IPS-15b (cell line): ENCODE data around the gene ACTR1A.

Source experiments
- H3K27me3 ChIP-seq: one replicate; pipeline ENCODE4 v1.6.1; 2013; ENCODE audit warnings: low read length; ENCODE audit not compliant: control insufficient read depth, insufficient read depth
- H3K36me3 ChIP-seq: one replicate; pipeline ENCODE4 v1.6.1; 2013; ENCODE audit warnings: low read length; ENCODE audit not compliant: control insufficient read depth, insufficient read depth
- H3K4me1 ChIP-seq: one replicate; pipeline ENCODE4 v1.6.1; 2013; ENCODE audit warnings: mild to moderate bottlenecking, low read length; ENCODE audit not compliant: control insufficient read depth, insufficient read depth
- H3K4me3 ChIP-seq: one replicate; pipeline ENCODE4 v1.5.1; 2013; ENCODE audit warnings: low read depth, low read length
- H3K9ac ChIP-seq: one replicate; pipeline ENCODE4 v1.6.1; 2013; ENCODE audit warnings: low read depth, mild to moderate bottlenecking, low read length
- H3K9me3 ChIP-seq: one replicate; pipeline ENCODE4 v1.6.1; 2013; ENCODE audit warnings: mild to moderate bottlenecking, low read length; ENCODE audit not compliant: control insufficient read depth, insufficient read depth

Gene ACTR1A

GRCh38 chr10:102502337-102503151 lies at the start of gene ACTR1A:
TSS of gene ACTR1A (minus strand) at chr10:102502712. CDS start at chr10:102502647, 65 bp downstream.
- peaks cover 16% of the 10 kb centered on the region for H3K27me3 ChIP-seq
- H3K9me3 ChIP-seq, result no peaks in the 10 kb centered on the region
- H3K36me3 ChIP-seq, result no peaks in the 10 kb centered on the region
- H3K4me3 ChIP-seq, result peak within 1 kb of the TSS; percentile 100
- H3K9ac ChIP-seq, result peak within 1 kb of the TSS; percentile 84
- H3K4me1 ChIP-seq, result peaks cover 10% of the 10 kb centered on the region

- Histone ChIP-seq H3K9ac (no peak overlapping the region), H3K4me3 (no peak overlapping the region), H3K36me3 (no peaks in the 10 kb centered on the region), H3K4me1 (no peaks in the 10 kb centered on the region), H3K9me3 (no peaks in the 10 kb centered on the region), H3K27me3 (no peaks in the 10 kb centered on the region)
These were observed 48.2 kb upstream of the ACTR1A start for GRCh38 chr10:102550636-102551210.

GRCh38 chr10:102549549-102549948 lies 47.0 kb upstream of the ACTR1A start:
- Histone ChIP-seq H3K9me3 (no peaks in the 10 kb centered on the region), H3K36me3 (no peaks in the 10 kb centered on the region), H3K4me1 (no peaks in the 10 kb centered on the region), H3K4me3 (no peak overlapping the region), H3K27me3 (no peaks in the 10 kb centered on the region), H3K9ac (no peak overlapping the region)

GRCh38 chr10:102546606-102547320 lies 44.3 kb upstream of the ACTR1A start:
- H3K27me3 ChIP-seq, result no peaks in the 10 kb centered on the region
- no peaks in the 10 kb centered on the region for H3K9me3 ChIP-seq
- H3K4me3 ChIP-seq, result no peak overlapping the region
- no peaks in the 10 kb centered on the region for H3K36me3 ChIP-seq
- H3K4me1 ChIP-seq, result no peaks in the 10 kb centered on the region
- H3K9ac ChIP-seq, result no peak overlapping the region

- Histone ChIP-seq H3K9ac (no peak overlapping the region), H3K36me3 (no peaks in the 10 kb centered on the region), H3K9me3 (no peaks in the 10 kb centered on the region), H3K27me3 (no peaks in the 10 kb centered on the region), H3K4me3 (no peak overlapping the region), H3K4me1 (no peaks in the 10 kb centered on the region)
These were observed 43.5 kb upstream of the ACTR1A start for GRCh38 chr10:102545997-102546396.

- Histone ChIP-seq H3K4me3 (no peak overlapping the region), H3K36me3 (no peaks in the 10 kb centered on the region), H3K27me3 (no peaks in the 10 kb centered on the region), H3K9me3 (no peaks in the 10 kb centered on the region), H3K4me1 (no peaks in the 10 kb centered on the region), H3K9ac (no peak overlapping the region)
These were observed 42.9 kb upstream of the ACTR1A start for GRCh38 chr10:102545265-102545871.

GRCh38 chr10:102542800-102543418 lies 40.4 kb upstream of the ACTR1A start:
- H3K27me3 ChIP-seq, result no peaks in the 10 kb centered on the region
- no peaks in the 10 kb centered on the region for H3K36me3 ChIP-seq
- no peaks in the 10 kb centered on the region for H3K9me3 ChIP-seq
- no peak overlapping the region for H3K4me3 ChIP-seq
- H3K9ac ChIP-seq, result no peak overlapping the region
- no peaks in the 10 kb centered on the region for H3K4me1 ChIP-seq

- H3K9me3 ChIP-seq, result no peaks in the 10 kb centered on the region
- no peaks in the 10 kb centered on the region for H3K27me3 ChIP-seq
- H3K36me3 ChIP-seq, result no peaks in the 10 kb centered on the region
- H3K9ac ChIP-seq, result no peak overlapping the region
- no peaks in the 10 kb centered on the region for H3K4me1 ChIP-seq
- no peak overlapping the region for H3K4me3 ChIP-seq
These were observed 37.5 kb upstream of the ACTR1A start for GRCh38 chr10:102540023-102540422.

GRCh38 chr10:102538811-102539210 lies 36.3 kb upstream of the ACTR1A start:
- Histone ChIP-seq H3K27me3 (no peaks in the 10 kb centered on the region), H3K4me1 (no peaks in the 10 kb centered on the region), H3K9ac (no peak overlapping the region), H3K4me3 (no peak overlapping the region), H3K9me3 (no peaks in the 10 kb centered on the region), H3K36me3 (no peaks in the 10 kb centered on the region)

GRCh38 chr10:102537948-102538347 lies 35.4 kb upstream of the ACTR1A start:
- Histone ChIP-seq H3K4me3 (no peak overlapping the region), H3K9me3 (no peaks in the 10 kb centered on the region), H3K36me3 (no peaks in the 10 kb centered on the region), H3K9ac (no peak overlapping the region), H3K27me3 (no peaks in the 10 kb centered on the region), H3K4me1 (no peaks in the 10 kb centered on the region)

GRCh38 chr10:102537367-102537766 lies 34.9 kb upstream of the ACTR1A start:
- H3K9me3 ChIP-seq, result no peaks in the 10 kb centered on the region
- no peak overlapping the region for H3K9ac ChIP-seq
- no peaks in the 10 kb centered on the region for H3K4me1 ChIP-seq
- no peaks in the 10 kb centered on the region for H3K36me3 ChIP-seq
- H3K27me3 ChIP-seq, result no peaks in the 10 kb centered on the region
- no peak overlapping the region for H3K4me3 ChIP-seq
